H9 (cell line): ENCODE data around the gene SUPT7L. TPM values are rescaled to one million over a fixed set of nuclear protein-coding genes. Genes with fewer than 3 reads are reported as not detected.

Experiments
- DNase-seq: peaks from one replicate; pipeline ENCODE4 v3.0.0-alpha.2; 2017
- H2AFZ ChIP-seq: one replicate; pipeline ENCODE4 v1.6.1; 2013; ENCODE audit warnings: mild to moderate bottlenecking, low read length, control low read depth, moderate library complexity
- H2AK5ac ChIP-seq: 2 replicates; pipeline ENCODE4 v1.6.1; 2013; ENCODE audit warnings: low read length, control low read depth, mixed read lengths; ENCODE audit not compliant: insufficient read length
- H2BK120ac ChIP-seq: one replicate; pipeline ENCODE4 v1.6.1; 2013; ENCODE audit warnings: low read depth, mild to moderate bottlenecking, low read length, control low read depth, inconsistent platforms; ENCODE audit not compliant: poor library complexity, severe bottlenecking
- H2BK12ac ChIP-seq: 2 replicates; pipeline ENCODE4 v1.6.1; 2013; ENCODE audit warnings: low read length, control low read depth, mixed read lengths, low read depth; ENCODE audit not compliant: insufficient read length
- H2BK15ac ChIP-seq: 2 replicates; pipeline ENCODE4 v1.6.1; 2013; ENCODE audit warnings: low read depth, low read length, control low read depth
- H2BK20ac ChIP-seq: one replicate; pipeline ENCODE4 v1.6.1; 2013; ENCODE audit warnings: low read depth, mild to moderate bottlenecking, low read length, control low read depth, inconsistent platforms; ENCODE audit not compliant: poor library complexity, severe bottlenecking
- H2BK5ac ChIP-seq: 2 replicates; pipeline ENCODE4 v1.6.1; 2013; ENCODE audit warnings: low read length, control low read depth, mixed read lengths; ENCODE audit not compliant: insufficient read length
- H3K14ac ChIP-seq: 2 replicates; pipeline ENCODE4 v1.6.1; 2013; ENCODE audit warnings: low read length, control low read depth; ENCODE audit not compliant: insufficient read depth
- H3K18ac ChIP-seq: 2 replicates; pipeline ENCODE4 v1.6.1; 2013; ENCODE audit warnings: low read depth, mild to moderate bottlenecking, mixed read lengths, low read length, control low read depth; ENCODE audit not compliant: insufficient read length
- H3K23ac ChIP-seq: 2 replicates; pipeline ENCODE4 v1.6.1; 2013; ENCODE audit warnings: low read length, control low read depth, mixed read lengths, low read depth; ENCODE audit not compliant: insufficient read length
- H3K23me2 ChIP-seq: 2 replicates; pipeline ENCODE4 v1.6.1; 2013; ENCODE audit warnings: low read depth, mild to moderate bottlenecking, mixed read lengths, low read length, control low read depth; ENCODE audit not compliant: insufficient read length, poor library complexity, severe bottlenecking
- H3K27ac ChIP-seq: 2 replicates; pipeline ENCODE4 v1.5.1; 2013; ENCODE audit warnings: low read length, control low read depth, mixed read lengths, low read depth; ENCODE audit not compliant: insufficient read length
- H3K27me3 ChIP-seq: 2 replicates; pipeline ENCODE4 v1.6.1; 2013; ENCODE audit warnings: low read length, control low read depth, inconsistent platforms; ENCODE audit not compliant: insufficient read depth
- H3K4ac ChIP-seq: 2 replicates; pipeline ENCODE4 v1.6.1; 2013; ENCODE audit warnings: low read depth, mild to moderate bottlenecking, control low read depth, inconsistent platforms, low read length, moderate library complexity
- H3K4me1 ChIP-seq: 2 replicates; pipeline ENCODE4 v1.6.1; 2013; ENCODE audit warnings: low read length, control low read depth, inconsistent platforms; ENCODE audit not compliant: insufficient read depth
- H3K4me2 ChIP-seq: 2 replicates; pipeline ENCODE4 v1.6.1; 2013; ENCODE audit warnings: low read length, control low read depth, mixed read lengths; ENCODE audit not compliant: insufficient read length, insufficient read depth
- H3K56ac ChIP-seq: 2 replicates; pipeline ENCODE4 v1.6.1; 2013; ENCODE audit warnings: low read depth, mild to moderate bottlenecking, mixed read lengths, low read length, control low read depth; ENCODE audit not compliant: insufficient read length
- H3K79me1 ChIP-seq: 2 replicates; pipeline ENCODE4 v1.6.1; 2013; ENCODE audit warnings: low read depth, mild to moderate bottlenecking, moderate library complexity, low read length, control low read depth, inconsistent platforms; ENCODE audit not compliant: insufficient read depth, poor library complexity, severe bottlenecking
- H3K79me2 ChIP-seq: 2 replicates; pipeline ENCODE4 v1.6.1; 2013; ENCODE audit warnings: low read length, control low read depth, inconsistent platforms; ENCODE audit not compliant: insufficient read depth
- H3K9ac ChIP-seq: 2 replicates; pipeline ENCODE4 v1.6.1; 2013; ENCODE audit warnings: low read length, control low read depth, mixed read lengths; ENCODE audit not compliant: insufficient read length; ENCODE audit errors: extremely low read depth
- H3K9me3 ChIP-seq: one replicate; pipeline ENCODE4 v1.6.1; 2013; ENCODE audit warnings: low read depth, low read length, inconsistent platforms; ENCODE audit not compliant: control insufficient read depth
- H3T11ph ChIP-seq: one replicate; pipeline ENCODE4 v1.6.1; 2013; ENCODE audit warnings: mild to moderate bottlenecking, low read length, control low read depth, inconsistent platforms
- H4K20me1 ChIP-seq: one replicate; pipeline ENCODE4 v1.6.1; 2013; ENCODE audit not compliant: control insufficient read depth, insufficient read length, insufficient read depth
- H4K5ac ChIP-seq: 2 replicates; pipeline ENCODE4 v1.6.1; 2013; ENCODE audit warnings: low read depth, mild to moderate bottlenecking, mixed read lengths, low read length, control low read depth; ENCODE audit not compliant: insufficient read length
- H4K8ac ChIP-seq: replicated peaks from 2 replicates; pipeline ENCODE4 v1.6.1; 2013; ENCODE audit warnings: low read length, control low read depth, mixed read lengths, low read depth; ENCODE audit not compliant: insufficient read length
- H4K91ac ChIP-seq: 2 replicates; pipeline ENCODE4 v1.6.1; 2013; ENCODE audit warnings: low read depth, mild to moderate bottlenecking, moderate library complexity, mixed read lengths, low read length, control low read depth; ENCODE audit not compliant: insufficient read length
- H3K27ac Mint-ChIP-seq, 3 experiments: 2 replicates in 2 of 3; 3 replicates in 1 of 3; pipeline ENCODE4 v1.8.0; 2020 to 2021; ENCODE audit warnings: mixed read lengths in 3 of 3, mild to moderate bottlenecking in 1 of 3, moderate library complexity in 1 of 3
- H3K27me3 Mint-ChIP-seq: 2 replicates; pipeline ENCODE4 v1.8.0; 2021; ENCODE audit warnings: low read depth, mild to moderate bottlenecking, moderate library complexity, mixed read lengths
- H3K36me3 Mint-ChIP-seq, 3 experiments: 2 replicates in 2 of 3; 3 replicates in 1 of 3; pipeline ENCODE4 v1.8.0; 2020 to 2021; ENCODE audit warnings: low read depth in 3 of 3, mixed read lengths in 3 of 3; ENCODE audit not compliant: insufficient read depth in 1 of 3
- H3K4me1 Mint-ChIP-seq, 2 experiments: 2 replicates each; pipeline ENCODE4 v1.8.0; 2020; ENCODE audit warnings: mixed read lengths in 2 of 2
- H3K4me3 Mint-ChIP-seq, 2 experiments: 2 replicates in 1 of 2; 3 replicates in 1 of 2; pipeline ENCODE4 v1.8.0; 2020 to 2021; ENCODE audit warnings: mild to moderate bottlenecking in 2 of 2, mixed read lengths in 2 of 2, moderate library complexity in 1 of 2
- H3K9me3 Mint-ChIP-seq, 2 experiments: 2 replicates in 1 of 2; 3 replicates in 1 of 2; pipeline ENCODE4 v1.8.0; 2020; ENCODE audit warnings: mild to moderate bottlenecking in 2 of 2, mixed read lengths in 2 of 2, moderate library complexity in 1 of 2
- CTCF ChIP-seq: fragments of 200-600 bp; sonication (generic); conservative IDR thresholded peaks from 3 replicates; pipeline ENCODE4 v1.8.0; 2021; ENCODE audit warnings: antibody characterized with exemption, mild to moderate bottlenecking
- WGBS: extraction: QIAGEN DNeasy Blood & Tissue Kit; methylation state at CpG from one replicate; pipeline ENCODE4 v1.1.7; 2013; ENCODE audit warnings: missing lambda C conversion rate, low lambda C conversion rate, mixed read lengths; ENCODE audit not compliant: insufficient read length; ENCODE audit errors: extremely low coverage; 5-methylcytosine and 5-hydroxymethylcytosine counted together
- total RNA-seq: library from RNA; stranded (reverse); gene quantifications from 2 replicates; pipeline ENCODE4 v1.2.1, GENCODE V29; 2021

The SUPT7L gene
- total RNA-seq, 1 experiment from 2014 or later = 30.4 TPM

DNA sequence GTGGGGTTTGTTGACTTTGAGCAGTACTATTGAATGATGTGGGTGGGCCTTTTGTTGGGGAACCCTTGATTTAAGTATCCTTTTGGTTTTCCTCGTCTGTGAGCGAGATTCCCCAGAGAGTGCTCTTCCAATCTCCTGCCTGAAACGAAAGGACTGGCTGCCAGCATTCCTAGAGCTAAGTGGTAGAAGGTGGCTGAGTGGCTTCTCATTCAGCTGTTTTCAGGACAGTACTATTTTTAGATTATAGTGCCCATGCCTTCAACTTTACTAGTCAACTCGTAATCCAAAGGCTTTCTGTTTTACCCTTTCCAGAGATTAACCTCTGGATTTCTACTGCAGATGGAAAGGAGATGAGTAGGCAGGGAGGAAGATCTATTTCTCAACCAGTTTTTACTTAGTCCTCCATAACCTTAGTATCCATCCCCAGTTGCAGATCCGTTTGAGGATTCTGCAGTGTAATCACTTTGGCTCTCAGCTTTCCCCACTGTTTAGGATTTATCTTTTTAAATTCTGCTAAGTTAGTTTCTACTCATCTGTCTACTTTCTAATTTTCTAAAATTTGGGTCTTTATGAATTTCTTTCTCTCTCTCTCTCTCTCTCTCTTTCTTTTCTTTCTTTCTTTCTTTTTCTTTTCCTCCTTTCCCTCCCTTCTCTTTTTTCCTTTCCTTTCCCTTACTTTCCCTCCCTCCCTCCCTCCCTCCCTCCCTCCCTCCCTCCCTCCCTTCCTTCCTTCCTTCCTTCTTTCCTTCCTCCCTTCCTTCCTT lies 9.5 kb upstream of the SUPT7L start:
- Mint-ChIP-seq H3K4me1 (no peaks in the 10 kb centered on the region), H3K4me3 (no peak overlapping the region), H3K36me3 (peaks cover 8 to 57% (median 47%) of the 10 kb centered on the region in 3 experiments; a peak in 5 of 7 replicates), H3K27ac (no peak overlapping the region), H3K9me3 (no peaks in the 10 kb centered on the region), H3K27me3 (no peaks in the 10 kb centered on the region)
- H3K23ac ChIP-seq = no peak overlapping the region
- no peak overlapping the region for H3K56ac ChIP-seq
- no peaks in the 10 kb centered on the region for H4K20me1 ChIP-seq
- H3K4ac ChIP-seq = no peak overlapping the region
- no peaks in the 10 kb centered on the region for H3K79me1 ChIP-seq
- no peak overlapping the region for H2AFZ ChIP-seq
- no peak overlapping the region for H4K8ac ChIP-seq
- no peak overlapping the region for H3K27ac ChIP-seq
- H2BK20ac ChIP-seq = no peak overlapping the region
- WGBS = no CpG with 5 or more reads among the region's 5 CpGs
- no peaks in the 10 kb centered on the region for H3K79me2 ChIP-seq
- no peak overlapping the region for H3T11ph ChIP-seq
- H3K4me1 ChIP-seq = no peaks in the 10 kb centered on the region
- TF ChIP-seq CTCF = no peak
- H4K5ac ChIP-seq = no peak overlapping the region
- no peak overlapping the region for H2AK5ac ChIP-seq
- H3K4me2 ChIP-seq = no peak overlapping the region
- DNase-seq = no peak
- H3K18ac ChIP-seq = no peak overlapping the region
- no peak overlapping the region for H4K91ac ChIP-seq
- H2BK12ac ChIP-seq = no peak overlapping the region
- no peaks in the 10 kb centered on the region for H3K27me3 ChIP-seq
- no peak overlapping the region for H2BK5ac ChIP-seq
- no peaks in the 10 kb centered on the region for H3K23me2 ChIP-seq
- no peak overlapping the region for H3K9ac ChIP-seq
- H3K14ac ChIP-seq = no peak overlapping the region
- no peak overlapping the region for H2BK120ac ChIP-seq
- H2BK15ac ChIP-seq = no peak overlapping the region
- no peaks in the 10 kb centered on the region for H3K9me3 ChIP-seq
